Immature natural killer cell (primary cell): Measurements from ENCODE around the gene ABCC11. TPM values are rescaled to one million over a fixed set of nuclear protein-coding genes. Genes with fewer than 3 reads are reported as not detected.
A peak's percentile ranks its signal among the peaks of the same experiment; 100 is the strongest.

ENCODE experiments used
- DNase-seq, 3 donors: peaks; one replicate each; pipeline ENCODE4 v3.0.0; 2022; ENCODE audit warnings: mixed read lengths in 1 of 3
- H3K27ac Mint-ChIP-seq, 6 donors: one replicate each; pipeline ENCODE4 v1.8.0; 2020; ENCODE audit warnings: mixed read lengths in 6 of 6, mild to moderate bottlenecking in 5 of 6, inconsistent platforms in 4 of 6, moderate library complexity in 3 of 6
- H3K27me3 Mint-ChIP-seq, 3 donors: one replicate each; pipeline ENCODE4 v1.8.0; 2020 to 2021; ENCODE audit warnings: low read depth in 3 of 3, mild to moderate bottlenecking in 3 of 3, mixed read lengths in 3 of 3, moderate library complexity in 3 of 3, inconsistent platforms in 1 of 3
- H3K36me3 Mint-ChIP-seq, 3 donors: one replicate each; pipeline ENCODE4 v1.8.0; 2020; ENCODE audit warnings: mixed read lengths in 3 of 3, inconsistent platforms in 2 of 3, mild to moderate bottlenecking in 2 of 3
- H3K4me1 Mint-ChIP-seq, 2 donors: one replicate each; pipeline ENCODE4 v1.8.0; 2020; ENCODE audit warnings: inconsistent platforms in 2 of 2, mild to moderate bottlenecking in 2 of 2, mixed read lengths in 2 of 2, moderate library complexity in 1 of 2
- H3K4me3 Mint-ChIP-seq, 5 donors: one replicate each; pipeline ENCODE4 v1.8.0; 2020; ENCODE audit warnings: mild to moderate bottlenecking in 5 of 5, mixed read lengths in 5 of 5, inconsistent platforms in 3 of 5, moderate library complexity in 3 of 5
- H3K9me3 Mint-ChIP-seq, 6 donors: one replicate each; pipeline ENCODE4 v1.8.0; 2020; ENCODE audit warnings: mild to moderate bottlenecking in 6 of 6, mixed read lengths in 6 of 6, inconsistent platforms in 4 of 6, moderate library complexity in 3 of 6
- polyA plus RNA-seq, 3 donors: library from polyadenylated mRNA; unstranded; fragments of 300-500 nt; fragmentation: Illumina TruSeq; gene quantifications; one replicate each; pipeline ENCODE4 v1.2.3, GENCODE V29; 2021

ABCC11 gene
- polyA plus RNA-seq, result under 1 TPM in 1 of 3 donors, not detected in 2; 0.07 TPM

DNA sequence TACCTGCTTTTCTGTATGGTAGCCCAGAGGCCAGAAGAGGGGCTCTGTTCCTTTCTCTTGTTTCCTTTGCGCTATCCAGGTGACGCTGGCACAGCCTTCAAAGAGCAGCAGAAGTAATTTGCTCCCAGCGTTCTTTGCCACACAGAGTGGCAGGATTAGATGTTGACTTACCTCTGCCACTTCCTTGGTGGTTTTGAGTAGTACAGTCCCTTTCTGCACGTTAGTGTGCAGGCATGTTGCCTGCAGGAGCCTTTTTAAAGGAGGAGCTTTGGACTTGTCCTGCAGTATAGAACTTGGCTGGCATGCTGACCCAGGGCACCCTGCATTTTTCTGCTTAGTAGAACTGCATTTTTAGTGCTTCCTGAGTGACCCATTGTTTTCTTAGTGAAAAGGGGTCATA is at the start of gene ABCC11:
Gene ABCC11, minus strand, starts transcription at position 229 of the 400 bp plus-strand sequence. CDS start 15,618 bp downstream, outside the sequence.
- H3K9me3 Mint-ChIP-seq, result no peaks in the 10 kb centered on the region
- DNase-seq, result no peak
- peak within 1 kb of the TSS in 2 of 5 donors; percentile 36 to 94 for H3K4me3 Mint-ChIP-seq
- H3K36me3 Mint-ChIP-seq, result no peaks in the 10 kb centered on the region
- peaks cover 2 to 8% (median 5%) of the 10 kb centered on the region in 3 donors for H3K27me3 Mint-ChIP-seq
- H3K27ac Mint-ChIP-seq, result peak within 1 kb of the TSS in 3 of 6 donors; percentile 31 to 63 (median 57)
- H3K4me1 Mint-ChIP-seq, result peaks cover 48 to 73% of the 10 kb centered on the region in 2 donors

DNA sequence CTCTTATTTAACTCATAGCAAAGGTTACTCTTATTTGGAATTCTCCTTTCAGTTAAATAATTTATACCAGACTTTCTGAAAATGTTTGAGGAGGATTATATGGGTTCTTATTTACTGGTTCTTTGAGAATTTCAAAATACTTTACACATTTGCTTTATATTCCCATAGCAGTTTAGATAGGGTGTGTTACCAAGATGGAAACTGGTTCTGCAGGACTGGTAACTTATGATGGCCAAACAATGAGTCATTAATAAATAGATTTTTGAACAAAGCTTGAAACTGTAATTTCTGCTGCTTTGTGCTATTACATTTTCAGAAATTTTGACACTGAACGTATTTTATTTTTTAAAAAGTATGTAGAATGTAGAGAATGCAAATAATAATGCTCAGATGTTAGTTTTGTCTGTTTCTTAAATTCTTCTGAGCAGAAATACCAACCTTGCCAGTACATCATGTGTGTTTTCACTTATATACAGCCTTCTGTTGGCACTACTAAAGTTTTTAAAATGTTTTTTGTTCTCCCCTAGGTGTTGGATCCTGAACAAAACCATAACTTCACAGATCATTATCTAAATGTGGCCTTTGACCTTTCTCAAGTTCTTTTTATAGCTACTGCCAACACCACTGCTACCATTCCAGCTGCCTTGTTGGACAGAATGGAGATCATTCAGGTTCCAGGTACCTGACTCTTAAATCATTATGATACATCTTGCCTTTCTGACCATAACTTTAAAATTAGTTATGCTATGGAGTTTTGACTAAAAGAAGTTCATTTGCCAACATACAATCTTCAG is 48.3 kb upstream of the ABCC11 start:
- H3K27ac Mint-ChIP-seq, result no peak overlapping the region

DNA sequence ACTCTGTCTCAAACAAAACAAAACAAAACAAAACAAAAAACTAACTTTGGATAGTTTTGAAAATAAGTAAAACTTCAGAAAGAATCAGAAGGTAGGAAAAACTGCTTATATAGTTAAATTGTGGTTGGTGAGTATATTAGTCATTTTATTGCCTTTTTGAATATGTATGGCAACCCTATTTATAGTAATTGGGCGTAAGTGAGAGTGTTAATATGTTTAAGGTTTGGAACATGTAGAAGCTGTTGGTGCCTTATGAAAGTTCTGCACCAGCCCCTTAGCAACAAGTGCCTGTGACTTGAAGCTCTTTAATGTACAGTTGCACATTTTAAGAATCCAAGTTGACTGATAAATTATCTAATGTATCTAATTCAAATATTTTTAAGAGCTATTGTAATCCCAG is 47.4 kb upstream of the ABCC11 start:
- Mint-ChIP-seq H3K9me3 (peaks cover 0 to 5% (median 0%) of the 10 kb centered on the region in 6 donors), H3K4me1 (peaks cover 13 to 34% of the 10 kb centered on the region in 2 donors), H3K36me3 (peaks cover 35 to 48% (median 41%) of the 10 kb centered on the region in 3 donors), H3K27me3 (peaks cover 0 to 4% (median 0%) of the 10 kb centered on the region in 3 donors), H3K4me3 (no peak overlapping the region), H3K27ac (no peak overlapping the region)
- no peak for DNase-seq

More for the DNA sequence above, 48.3 kb upstream of the ABCC11 start:
- Mint-ChIP-seq H3K4me1 (peaks cover 6 to 25% of the 10 kb centered on the region in 2 donors), H3K9me3 (peaks cover 0 to under 1% (median 0%) of the 10 kb centered on the region in 6 donors), H3K27me3 (peaks cover 0 to 3% (median 0%) of the 10 kb centered on the region in 3 donors), H3K36me3 (peaks cover 33 to 47% (median 41%) of the 10 kb centered on the region in 3 donors), H3K4me3 (no peak overlapping the region)
- DNase-seq, result no peak

DNA sequence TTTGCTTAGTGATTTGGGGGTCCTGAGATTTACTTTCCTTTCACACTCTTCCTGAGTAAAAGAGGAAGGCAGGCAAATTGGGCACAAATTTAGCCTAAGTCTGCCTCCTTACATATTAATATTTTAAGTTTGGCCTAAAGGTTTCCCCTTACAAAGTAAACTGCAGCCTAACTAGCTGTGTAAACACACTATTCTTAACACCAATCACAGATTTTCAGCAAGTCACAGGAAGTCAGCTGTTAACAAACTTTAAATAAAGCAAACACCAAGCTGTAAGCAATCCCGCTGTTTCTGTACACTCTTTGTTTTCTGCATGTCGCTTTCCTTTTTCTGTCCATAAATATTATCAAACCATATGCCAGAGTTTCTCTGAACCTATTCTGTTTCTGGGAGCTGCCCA is 45.1 kb upstream of the ABCC11 start:
- Mint-ChIP-seq H3K27me3 (peaks cover under 1 to 8% (median 2%) of the 10 kb centered on the region in 3 donors), H3K4me3 (no peak overlapping the region), H3K36me3 (peaks cover 34 to 47% (median 43%) of the 10 kb centered on the region in 3 donors), H3K4me1 (peaks cover 13 to 34% of the 10 kb centered on the region in 2 donors), H3K9me3 (peaks cover 1 to 9% (median 4%) of the 10 kb centered on the region in 6 donors), H3K27ac (no peak overlapping the region)
- DNase-seq, result no peak

DNA sequence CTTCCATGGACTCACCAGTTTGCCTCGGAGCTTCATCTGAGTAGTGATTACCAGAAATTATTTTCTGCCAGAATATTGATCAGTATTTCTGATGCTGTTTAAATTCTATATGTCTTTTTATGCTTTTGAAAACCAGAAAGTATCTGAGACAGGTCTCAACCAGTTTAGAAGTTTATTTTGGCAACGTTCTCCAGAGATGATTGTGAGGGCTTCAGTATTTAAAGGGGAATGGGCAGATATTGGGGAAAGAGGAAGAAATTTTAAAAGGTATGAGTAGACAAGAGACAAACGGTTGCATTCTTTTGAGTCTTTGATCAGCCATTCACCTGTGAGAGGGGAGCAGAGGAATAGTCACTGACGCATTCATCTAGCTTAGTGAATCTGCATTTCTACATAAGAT is 44.4 kb upstream of the ABCC11 start:
- Mint-ChIP-seq H3K9me3 (peaks cover 8 to 12% (median 11%) of the 10 kb centered on the region in 6 donors), H3K27me3 (peaks cover 4 to 9% (median 6%) of the 10 kb centered on the region in 3 donors), H3K4me3 (no peak overlapping the region), H3K27ac (no peak overlapping the region), H3K4me1 (peaks cover 15 to 39% of the 10 kb centered on the region in 2 donors), H3K36me3 (peaks cover 39 to 52% (median 49%) of the 10 kb centered on the region in 3 donors)
- DNase-seq, result no peak

DNA sequence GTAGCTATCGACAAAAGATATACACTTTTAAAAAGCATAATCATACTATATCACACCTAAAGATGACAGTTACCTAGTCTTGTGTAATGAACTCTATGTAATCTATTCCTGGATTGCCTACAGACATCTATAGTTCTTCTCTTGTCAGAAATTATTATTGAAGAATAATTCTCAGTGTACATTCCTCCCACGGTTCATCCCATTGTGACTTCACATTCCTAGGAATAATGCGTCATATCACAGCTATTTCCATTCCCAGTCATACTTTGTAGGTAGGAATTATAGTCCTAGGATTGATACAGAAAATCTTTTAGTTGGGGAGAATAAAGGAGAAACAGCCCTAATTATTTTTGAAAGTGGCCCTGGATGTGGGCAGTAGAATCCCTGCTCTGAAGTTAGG is 44.0 kb upstream of the ABCC11 start:
- DNase-seq, result no peak
- H3K4me3 Mint-ChIP-seq, result no peak overlapping the region
- peaks cover 4 to 9% (median 6%) of the 10 kb centered on the region in 3 donors for H3K27me3 Mint-ChIP-seq
- no peak overlapping the region for H3K27ac Mint-ChIP-seq
- H3K36me3 Mint-ChIP-seq, result peaks cover 38 to 51% (median 49%) of the 10 kb centered on the region in 3 donors
- H3K9me3 Mint-ChIP-seq, result peaks cover 8 to 15% (median 12%) of the 10 kb centered on the region in 6 donors
- H3K4me1 Mint-ChIP-seq, result peaks cover 19 to 39% of the 10 kb centered on the region in 2 donors

DNA sequence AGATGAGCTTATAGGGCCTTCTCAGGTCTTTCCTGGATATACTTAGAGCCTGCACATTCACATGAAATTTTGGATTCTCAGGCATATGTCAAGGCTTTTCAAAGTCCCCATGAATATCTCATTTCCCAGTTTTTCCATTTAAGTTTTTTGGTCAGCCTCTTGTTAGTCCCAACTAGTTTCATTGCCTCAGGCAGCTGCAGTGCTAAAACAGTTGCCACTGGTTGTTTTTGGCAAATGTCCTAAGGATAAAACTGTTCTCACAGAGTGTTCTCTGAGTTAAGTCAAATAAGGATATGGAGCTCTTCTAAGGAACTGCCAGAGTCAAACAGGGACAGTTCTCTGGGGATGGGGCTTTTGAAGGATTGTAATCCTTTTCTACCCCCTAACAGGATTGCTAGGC is 39.9 kb upstream of the ABCC11 start:
- peak overlapping the region in 2 of 5 donors; percentile 5 to 15 for H3K4me3 Mint-ChIP-seq
- DNase-seq, result no peak
- peaks cover 6 to 14% (median 13%) of the 10 kb centered on the region in 3 donors for H3K27me3 Mint-ChIP-seq
- no peak overlapping the region for H3K27ac Mint-ChIP-seq
- H3K9me3 Mint-ChIP-seq, result peaks cover 8 to 17% (median 12%) of the 10 kb centered on the region in 6 donors
- peaks cover 54 to 62% of the 10 kb centered on the region in 2 donors for H3K4me1 Mint-ChIP-seq
- peaks cover 38 to 45% (median 44%) of the 10 kb centered on the region in 3 donors for H3K36me3 Mint-ChIP-seq

DNA sequence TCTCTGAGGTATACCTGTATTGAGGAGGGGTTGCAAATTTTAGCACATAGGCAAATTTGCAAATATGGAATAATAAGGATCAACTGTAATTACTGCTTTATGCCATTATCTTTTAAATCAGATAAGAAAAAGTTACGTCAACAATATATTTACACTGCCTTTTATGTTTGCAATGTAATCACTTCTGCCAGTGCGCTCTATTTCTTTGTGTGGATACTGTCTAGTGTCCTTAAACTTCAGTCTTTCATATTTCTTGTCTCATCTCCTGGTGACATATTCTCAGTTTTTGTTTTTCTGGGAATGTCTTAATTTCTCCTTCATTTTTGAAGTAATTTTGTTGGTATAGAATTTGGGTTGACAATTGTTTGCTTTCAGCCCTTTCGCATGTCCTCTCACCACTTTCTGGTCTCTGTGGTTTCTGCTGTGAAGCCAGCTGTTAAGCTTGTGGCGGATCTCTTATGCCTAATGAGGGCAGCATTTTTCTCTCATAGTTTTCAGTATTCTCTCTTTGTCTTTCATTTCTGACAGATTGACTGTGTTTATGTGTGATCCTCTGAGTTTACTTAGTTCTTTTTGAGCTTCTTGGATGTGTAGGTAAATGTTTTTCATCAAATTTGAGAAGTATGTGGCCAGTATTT is 37.6 kb upstream of the ABCC11 start:
- peak; percentile 43 to 61 (median 55) for DNase-seq
- Mint-ChIP-seq H3K36me3 (peaks cover 28 to 39% (median 32%) of the 10 kb centered on the region in 3 donors), H3K9me3 (peaks cover 8 to 15% (median 12%) of the 10 kb centered on the region in 6 donors), H3K27me3 (peaks cover 6 to 14% (median 9%) of the 10 kb centered on the region in 3 donors), H3K4me1 (peaks cover 41 to 44% of the 10 kb centered on the region in 2 donors), H3K27ac (peak overlapping the region; percentile 6 to 67 (median 40)), H3K4me3 (peak overlapping the region; percentile 39 to 84 (median 76))

DNA sequence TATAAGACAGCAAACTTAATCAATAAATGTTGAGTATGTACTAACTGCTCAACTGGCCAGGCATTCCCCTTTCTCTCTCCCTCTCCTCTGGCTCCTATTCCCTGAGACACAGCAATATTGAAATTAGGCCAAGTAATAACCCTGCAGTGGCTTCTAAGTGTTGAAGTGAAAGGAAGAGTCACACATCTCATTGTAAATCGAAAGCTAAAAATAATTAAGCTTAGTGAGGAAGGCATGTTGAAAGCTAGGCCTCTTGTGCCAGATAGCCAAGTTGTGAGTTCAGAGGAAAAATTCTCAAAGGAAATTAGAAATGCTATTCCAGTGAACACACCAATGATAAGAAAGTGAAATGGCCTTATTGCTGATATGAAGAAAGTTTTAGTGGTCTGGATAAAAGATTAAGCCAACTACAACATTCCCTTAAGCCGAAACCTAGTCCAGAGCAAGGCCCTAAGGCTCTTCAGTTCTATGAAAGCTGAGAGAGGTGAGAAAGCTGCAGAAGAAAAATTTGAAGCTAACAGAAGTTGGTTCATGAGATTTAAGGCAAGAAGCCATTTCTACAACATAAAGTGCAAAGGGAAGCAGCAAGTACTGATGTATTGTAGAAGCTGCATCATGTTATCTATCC is 35.4 kb upstream of the ABCC11 start:
- peaks cover 8 to 14% (median 10%) of the 10 kb centered on the region in 6 donors for H3K9me3 Mint-ChIP-seq
- peaks cover 41 to 43% of the 10 kb centered on the region in 2 donors for H3K4me1 Mint-ChIP-seq
- peaks cover 4 to 14% (median 8%) of the 10 kb centered on the region in 3 donors for H3K27me3 Mint-ChIP-seq
- peaks cover 37 to 46% (median 42%) of the 10 kb centered on the region in 3 donors for H3K36me3 Mint-ChIP-seq
- peak in 2 of 3 donors; percentile 3 to 7 for DNase-seq
- H3K4me3 Mint-ChIP-seq, result peak overlapping the region in 4 of 5 donors; percentile 0 to 68 (median 20)
- H3K27ac Mint-ChIP-seq, result peak overlapping the region in 1 of 6 donors; percentile 1

DNA sequence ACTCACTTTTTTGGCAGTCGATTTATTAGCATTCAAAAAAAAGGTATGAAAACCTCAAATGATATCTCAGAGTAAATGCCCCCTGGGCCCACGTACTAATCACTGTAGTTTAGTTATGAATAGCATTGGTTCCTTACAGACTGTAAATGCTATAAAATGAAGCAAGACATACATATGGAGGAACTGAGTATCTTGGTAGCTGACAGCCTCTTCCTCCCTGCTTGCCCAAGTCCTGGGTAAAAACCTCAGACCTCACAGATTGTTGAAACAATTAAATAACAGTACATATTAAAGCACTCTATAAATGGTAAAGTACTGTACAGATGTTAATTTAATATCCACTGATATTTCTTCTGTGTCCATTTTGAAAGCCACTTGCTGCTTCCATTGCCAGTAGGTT is 33.2 kb upstream of the ABCC11 start:
- Mint-ChIP-seq H3K27me3 (peaks cover 0 to 10% (median 4%) of the 10 kb centered on the region in 3 donors), H3K9me3 (peaks cover 0 to 2% (median 0%) of the 10 kb centered on the region in 6 donors), H3K4me1 (peaks cover 30 to 32% of the 10 kb centered on the region in 2 donors), H3K4me3 (no peak overlapping the region), H3K27ac (no peak overlapping the region), H3K36me3 (peaks cover 32 to 51% (median 32%) of the 10 kb centered on the region in 3 donors)
- DNase-seq, result no peak

DNA sequence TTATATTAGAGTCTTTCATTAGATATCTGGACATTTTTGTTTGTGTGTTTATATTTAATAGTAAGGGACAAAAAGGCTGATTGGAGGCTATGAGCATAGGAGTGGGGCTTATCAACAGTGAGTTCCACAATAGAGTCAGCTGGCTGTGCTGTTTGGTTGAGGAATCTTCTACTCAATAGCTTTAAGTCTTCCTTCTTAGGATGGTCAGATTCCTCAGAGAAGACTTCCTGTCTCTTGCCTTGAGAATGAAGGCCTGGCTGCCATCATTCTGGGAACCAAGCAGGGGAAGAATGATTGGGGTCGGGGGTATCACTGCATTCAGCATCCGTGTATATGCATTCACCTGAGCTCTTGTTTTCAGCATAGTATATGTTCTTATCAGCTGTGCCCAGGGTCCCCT is 31.9 kb upstream of the ABCC11 start:
- no peak overlapping the region for H3K27ac Mint-ChIP-seq
- H3K9me3 Mint-ChIP-seq, result no peaks in the 10 kb centered on the region
- no peak overlapping the region for H3K4me3 Mint-ChIP-seq

DNA sequence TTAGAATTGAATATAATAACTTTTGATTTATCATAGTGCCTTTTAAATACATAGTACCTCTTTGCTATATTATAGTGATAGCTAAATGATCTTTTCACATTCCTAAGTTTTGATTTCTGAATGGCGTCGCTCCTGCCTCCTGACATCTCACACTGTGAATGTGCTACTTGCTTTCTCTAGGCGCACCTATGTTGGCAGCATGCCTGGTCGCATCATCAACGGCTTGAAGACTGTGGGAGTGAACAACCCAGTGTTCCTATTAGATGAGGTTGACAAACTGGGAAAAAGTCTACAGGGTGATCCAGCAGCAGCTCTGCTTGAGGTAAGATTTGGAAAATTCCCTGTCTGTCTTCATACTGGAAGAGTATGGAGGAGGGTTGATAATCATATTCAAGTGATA is 29.8 kb upstream of the ABCC11 start:
- H3K4me3 Mint-ChIP-seq, result no peak overlapping the region
- H3K27me3 Mint-ChIP-seq, result peaks cover 0 to 2% (median 0%) of the 10 kb centered on the region in 3 donors
- DNase-seq, result no peak
- H3K36me3 Mint-ChIP-seq, result peaks cover 21 to 48% (median 26%) of the 10 kb centered on the region in 3 donors
- no peaks in the 10 kb centered on the region for H3K9me3 Mint-ChIP-seq
- peak overlapping the region in 1 of 6 donors; percentile 45 for H3K27ac Mint-ChIP-seq
- no peaks in the 10 kb centered on the region for H3K4me1 Mint-ChIP-seq

More for the DNA sequence above, 31.9 kb upstream of the ABCC11 start:
- Mint-ChIP-seq H3K36me3 (peaks cover 29 to 49% (median 30%) of the 10 kb centered on the region in 3 donors), H3K27me3 (peaks cover 0 to 5% (median 0%) of the 10 kb centered on the region in 3 donors), H3K4me1 (peaks cover 17 to 18% of the 10 kb centered on the region in 2 donors)
- no peak for DNase-seq

DNA sequence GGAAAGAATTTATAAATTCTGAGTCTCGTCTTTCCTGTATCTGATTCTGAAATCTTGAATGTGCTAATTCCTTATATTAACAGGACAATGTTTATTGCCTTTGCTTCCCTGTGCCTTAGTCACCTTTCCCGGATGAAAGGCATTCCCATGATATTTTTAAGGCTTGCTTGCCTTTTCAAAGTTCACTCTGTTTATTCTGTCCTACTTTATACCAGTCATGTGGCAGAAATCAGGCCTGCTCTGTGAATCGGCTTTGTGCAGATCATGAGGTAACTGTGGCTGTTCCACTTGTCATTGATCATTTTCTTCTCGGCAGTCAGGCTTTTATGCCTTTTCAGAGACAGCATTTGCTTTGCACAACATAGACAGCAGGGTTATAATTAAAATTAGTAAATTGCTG is 28.8 kb upstream of the ABCC11 start:
- Mint-ChIP-seq H3K9me3 (no peaks in the 10 kb centered on the region), H3K36me3 (peaks cover 21 to 51% (median 26%) of the 10 kb centered on the region in 3 donors), H3K27ac (no peak overlapping the region), H3K4me1 (no peaks in the 10 kb centered on the region), H3K4me3 (no peak overlapping the region), H3K27me3 (peaks cover 0 to 2% (median 0%) of the 10 kb centered on the region in 3 donors)
- DNase-seq, result no peak
